GM10248 (cell line): ENCODE results near the gene VPS33B.

Source experiments
- CTCF ChIA-PET: fragments of 300-600 bp; sonication (Branson Sonifier 250); formaldehyde crosslinking; extraction: SDS; loops from one replicate; lab custom pipeline; 2021; ENCODE audit warnings: antibody characterized with exemption; lab: Yijun Ruan, JAX
- POLR2A ChIA-PET: fragments of 350-650 bp; sonication (Branson Sonifier 250); formaldehyde crosslinking; extraction: SDS; loops from one replicate; lab custom pipeline; 2020; ENCODE audit warnings: antibody characterized with exemption; lab: Yijun Ruan, JAX
- DNase-seq: peaks from one replicate; pipeline ENCODE4 v3.0.0; 2012; ENCODE audit errors: extremely low spot score
- CTCF ChIP-seq: IDR thresholded peaks from 2 replicates; pipeline ENCODE4 v1.5.1; 2012; ENCODE audit warnings: mild to moderate bottlenecking, low read depth; ENCODE audit errors: extremely low read depth, missing control alignments, control extremely low read depth

Gene VPS33B

GRCh38 chr15:90979582-90979981 lies 42.8 kb downstream of the VPS33B start:
- no peak for TF ChIP-seq CTCF
- no peak for DNase-seq
- ChIA-PET POLR2A (no interaction called here), CTCF (interaction anchor here (0.6 to 12.5 kb wide), 10 partner anchors 10 to 290 kb away, joined by 3 to 169 read pairs (median 4); partner anchors contain the start of genes HDDC3, RCCD1 and UNC45A)

GRCh38 chr15:90974216-90974615 lies 48.2 kb downstream of the VPS33B start:
- POLR2A ChIA-PET: no interaction called here
- no peak for DNase-seq
- CTCF ChIA-PET: no interaction called here
- no peak for TF ChIP-seq CTCF

- ChIA-PET CTCF (interaction anchor here (1.0 to 7.8 kb wide), 4 partner anchors 7 to 26 kb away, joined by 3 to 86 read pairs (median 12); partner anchors contain the start of gene RCCD1), POLR2A (interaction anchor here (0.6 kb wide), 3 partner anchors 15 to 53 kb away, joined by 7 to 8 read pairs (median 7); partner anchors contain the start of gene HDDC3)
Observed at GRCh38 chr15:90972133-90972532, 50.3 kb downstream of the VPS33B start.

GRCh38 chr15:90970274-90970673 lies 52.1 kb downstream of the VPS33B start:
- CTCF ChIA-PET: interaction anchor here (1.3 to 7.8 kb wide), 3 partner anchors 9 to 14 kb away, joined by 4 to 86 read pairs (median 22); partner anchors contain the start of gene RCCD1
- DNase-seq: no peak
- POLR2A ChIA-PET: no interaction called here
- TF ChIP-seq CTCF: no peak

More at GRCh38 chr15:90972133-90972532, 50.3 kb downstream of the VPS33B start:
- no peak for DNase-seq
- TF ChIP-seq CTCF: no peak

GRCh38 chr15:90968434-90968833 lies 54.0 kb downstream of the VPS33B start:
- CTCF ChIA-PET: interaction anchor here (0.9 to 7.8 kb wide), 4 partner anchors 11 to 65 kb away, joined by 3 to 86 read pairs (median 20); partner anchors contain the start of genes HDDC3, RCCD1 and UNC45A
- POLR2A ChIA-PET: no interaction called here
- TF ChIP-seq CTCF: no peak
- DNase-seq: no peak

- ChIA-PET POLR2A (no interaction called here), CTCF (interaction anchor here (1.0 to 7.8 kb wide), 4 partner anchors 11 to 66 kb away, joined by 3 to 86 read pairs (median 12); partner anchors contain the start of genes HDDC3, RCCD1 and UNC45A)
- no peak for TF ChIP-seq CTCF
- DNase-seq: no peak
Observed at GRCh38 chr15:90967206-90967605, 55.2 kb downstream of the VPS33B start.
